ENCODE results near the gene RMI1. TPM values are rescaled to one million over a fixed set of nuclear protein-coding genes. Genes with fewer than 3 reads are reported as not detected.

Gene RMI1
- total RNA-seq, 4 donors from 2014 or later: 2.8 to 3.9 (median 3.6) TPM

DNA sequence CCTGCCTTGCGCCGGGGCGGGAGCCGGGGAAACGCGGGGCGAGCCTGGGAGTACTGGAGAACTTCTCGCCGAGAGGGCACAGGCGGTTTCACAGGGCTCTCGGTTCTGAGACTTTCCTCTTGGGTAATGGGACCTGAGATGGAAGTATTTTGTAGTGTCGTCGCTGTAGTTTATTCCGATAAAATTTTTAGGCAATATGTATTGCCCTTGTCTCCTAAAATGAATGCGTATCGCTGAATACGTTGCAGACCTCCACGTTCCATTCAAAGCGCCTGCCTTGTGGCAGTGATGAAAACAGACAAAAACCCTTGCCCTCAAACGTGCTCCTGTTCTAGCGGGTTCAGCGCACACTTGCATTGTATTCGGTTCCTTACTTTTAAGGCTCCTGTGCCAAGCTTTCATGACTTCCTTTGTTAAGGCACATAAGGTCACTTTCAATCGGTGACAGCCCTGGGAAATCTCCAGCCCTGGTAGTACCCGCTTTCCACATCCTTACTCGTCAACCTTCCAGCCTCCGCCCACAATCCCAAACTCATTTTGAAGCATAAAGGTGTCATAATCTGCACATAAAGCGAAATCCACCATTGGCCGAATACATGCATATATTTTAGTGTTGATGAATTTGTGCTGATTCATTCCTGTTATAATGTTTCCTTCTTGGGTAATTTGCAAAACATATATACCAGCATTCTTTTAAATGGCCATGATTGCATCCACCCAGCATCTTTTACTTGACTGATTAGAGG, 694 bp downstream of the RMI1 start:
- in situ Hi-C loops (cut with MboI; ENCODE audit: low sequenced_read_pairs in 4 of 4): no loop called here
- DNase-seq (peak in 1 of 2 donors; percentile 56), ATAC-seq (peak; percentile 23)
- H3K27ac ChIP-seq: peak overlapping the region; percentile 99
- H3K36me3 ChIP-seq: peaks cover 0 to 16% of the 10 kb centered on the region in 2 donors
- intact Hi-C loops (cut with DNase I; ENCODE audit: low total_unique reads): loop anchor here (5.0 kb wide), 2 partner anchors 81 to 164 kb away; partner anchors contain the start of gene GKAP1
- no peak for TF ChIP-seq CTCF (IDR thresholded peaks at IDR 0.05 in 4 of 5, conservative IDR thresholded peaks at IDR 0.05 in 1 of 5)
- TF ChIP-seq POLR2A (IDR thresholded peaks at IDR 0.05): no peak
- peak overlapping the region; percentile 88 to 97 (median 92) for H3K4me3 ChIP-seq
- no peaks in the 10 kb centered on the region for H3K27me3 ChIP-seq
- no peaks in the 10 kb centered on the region for H3K9me3 ChIP-seq
- H3K4me1 ChIP-seq: peaks cover 30 to 31% of the 10 kb centered on the region in 2 donors

- H3K27me3 ChIP-seq: no peaks in the 10 kb centered on the region
- no peak for DNase-seq
- H3K36me3 ChIP-seq: no peaks in the 10 kb centered on the region
- in situ Hi-C loops (cut with MboI; ENCODE audit: low sequenced_read_pairs in 4 of 4): no loop called here
- peaks cover 8 to 9% of the 10 kb centered on the region in 2 donors for H3K4me1 ChIP-seq
- H3K4me3 ChIP-seq: no peak overlapping the region
- no peaks in the 10 kb centered on the region for H3K9me3 ChIP-seq
- intact Hi-C loops (cut with DNase I; ENCODE audit: low total_unique reads): no loop called here
- TF ChIP-seq CTCF (IDR thresholded peaks at IDR 0.05 in 4 of 5, conservative IDR thresholded peaks at IDR 0.05 in 1 of 5): no peak
- TF ChIP-seq POLR2A (IDR thresholded peaks at IDR 0.05): no peak
- H3K27ac ChIP-seq: no peak overlapping the region
- no peak for ATAC-seq
Observed at GRCh38 chr9:83986195-83986594, 5.6 kb downstream of the RMI1 start.

GRCh38 chr9:83986765-83987401, 6.3 kb downstream of the RMI1 start:
- Histone ChIP-seq H3K27me3 (no peaks in the 10 kb centered on the region), H3K9me3 (no peaks in the 10 kb centered on the region), H3K27ac (peak overlapping the region in 3 of 4 donors; percentile 12 to 42 (median 22)), H3K4me1 (peaks cover 3 to 4% of the 10 kb centered on the region in 2 donors), H3K4me3 (no peak overlapping the region), H3K36me3 (no peaks in the 10 kb centered on the region)
- peak in 1 of 2 donors; percentile 58 for DNase-seq
- peak; percentile 39 to 80 for ATAC-seq
- in situ Hi-C loops (cut with MboI; ENCODE audit: low sequenced_read_pairs in 4 of 4): no loop called here
- intact Hi-C loops (cut with DNase I; ENCODE audit: low total_unique reads): no loop called here
- TF ChIP-seq CTCF (IDR thresholded peaks at IDR 0.05 in 4 of 5, conservative IDR thresholded peaks at IDR 0.05 in 1 of 5) (no peak), POLR2A (IDR thresholded peaks at IDR 0.05) (no peak)

- H3K4me1 ChIP-seq: no peaks in the 10 kb centered on the region
- H3K9me3 ChIP-seq: no peaks in the 10 kb centered on the region
- intact Hi-C loops (cut with DNase I; ENCODE audit: low total_unique reads) (no loop called here), in situ Hi-C loops (cut with MboI; ENCODE audit: low sequenced_read_pairs in 4 of 4) (no loop called here)
- TF ChIP-seq CTCF (IDR thresholded peaks at IDR 0.05 in 4 of 5, conservative IDR thresholded peaks at IDR 0.05 in 1 of 5) (no peak), POLR2A (IDR thresholded peaks at IDR 0.05) (no peak)
- H3K36me3 ChIP-seq: no peaks in the 10 kb centered on the region
- no peaks in the 10 kb centered on the region for H3K27me3 ChIP-seq
- H3K4me3 ChIP-seq: no peak overlapping the region
- peak overlapping the region in 1 of 4 donors; percentile 14 for H3K27ac ChIP-seq
- ATAC-seq (no peak), DNase-seq (no peak)
Observed at GRCh38 chr9:83987402-83987791, 6.8 kb downstream of the RMI1 start.

Data from gastrocnemius medialis (tissue), 4 donors.